Mammary epithelial cell (primary cell): ENCODE data around the gene OR2V2.

Experiments
- CTCF ChIP-seq, 2 donors: IDR thresholded peaks in 1 of 2; conservative IDR thresholded peaks in 1 of 2; 2 replicates each; pipeline ENCODE4 v1.5.1; 2011 to 2012; ENCODE audit warnings: inconsistent platforms in 2 of 2, low read length in 2 of 2, mild to moderate bottlenecking in 2 of 2, control low read depth in 1 of 2, low read depth in 1 of 2; ENCODE audit not compliant: insufficient read depth in 1 of 2; ENCODE audit errors: extremely low read depth in 1 of 2
- EZH2 ChIP-seq: IDR thresholded peaks from 2 replicates; pipeline ENCODE4 v1.6.1; 2012; ENCODE audit warnings: low read length, inconsistent platforms, borderline replicate concordance

DNA sequence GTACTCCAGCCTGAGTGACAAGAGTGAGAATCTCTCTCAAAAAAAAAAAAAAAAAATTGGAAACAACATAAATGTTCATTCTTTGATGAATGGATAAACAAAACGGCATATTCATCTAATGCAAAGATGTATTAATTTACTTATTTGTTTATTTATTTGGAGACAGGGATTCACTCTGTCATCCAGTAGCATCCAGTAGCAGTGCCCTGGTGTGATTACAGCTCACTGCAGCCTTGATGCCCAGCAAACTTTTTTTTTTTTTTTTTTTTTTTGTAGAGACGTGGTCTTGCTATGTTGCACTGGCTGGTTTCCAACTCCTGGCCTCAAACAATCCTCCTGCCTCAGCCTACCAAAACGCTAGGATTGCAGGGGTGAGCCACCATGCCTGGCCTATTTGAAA is 24.4 kb downstream of the OR2V2 start:
- no peak for TF ChIP-seq CTCF (conservative IDR thresholded peaks at IDR 0.05 in 1 of 2, IDR thresholded peaks at IDR 0.05 in 1 of 2; ENCODE audit: extremely low read depth in 1 of 2, insufficient read depth in 1 of 2, low read depth in 1 of 2, low read length in 2 of 2)
- no peak for TF ChIP-seq EZH2
